HCT116 (cell line): ENCODE measurements around the gene FOXP1. TPM values are rescaled to one million over a fixed set of nuclear protein-coding genes. Genes with fewer than 3 reads are reported as not detected.

ENCODE experiments used
- ATAC-seq: fragments of 200-7000 bp; cut with Tn5 transposase; 2 replicates; pipeline ENCODE4 v1.9.1; 2020; ENCODE audit warnings: mild to moderate bottlenecking, moderate library complexity
- BruUV-seq: library from RNA; stranded (reverse); fragments of 400-500 nt; replicated peaks from 2 replicates; lab custom pipeline; 2021; lab: Mats Ljungman, UMichigan
- CTCF ChIA-PET: fragments of 300-600 bp; sonication (Branson Sonifier 250); formaldehyde crosslinking; loops from one replicate; lab custom pipeline; 2021; ENCODE audit warnings: antibody characterized with exemption; lab: Charles Lee
- POLR2A ChIA-PET: fragments of 300-600, 350-600 bp; sonication (Branson Sonifier 250); formaldehyde crosslinking; loops from one replicate; lab custom pipeline; 2021; ENCODE audit warnings: antibody characterized with exemption; lab: Charles Lee
- RAD21 ChIA-PET, 2 experiments: fragments of 300-600 bp; sonication (Branson Sonifier 250); formaldehyde crosslinking; loops; one replicate each; lab custom pipeline; 2023; ENCODE audit warnings: low total read pairs in 2 of 2; ENCODE audit not compliant: uncharacterized antibody in 2 of 2, unreplicated experiment in 2 of 2, low non-redundant PET in 1 of 2; lab: Charles Lee
- DNase-seq: peaks from one replicate; pipeline ENCODE4 v3.0.0-alpha.2; 2010; ENCODE audit warnings: low read depth, low spot score
- H2AFZ ChIP-seq: fragments of 200-600 bp; shearing (Covaris generic), sonication (generic); 2 replicates; pipeline ENCODE4 v1.6.1; 2017; ENCODE audit warnings: low read depth, mixed run types, mixed read lengths, antibody characterized with exemption, low read length; ENCODE audit not compliant: poor library complexity, severe bottlenecking
- H3K27ac ChIP-seq: 2 replicates; pipeline ENCODE4 v1.5.1; 2012; ENCODE audit warnings: low read depth, low read length
- H3K27me3 ChIP-seq: fragments of 200-600 bp; sonication (generic); 2 replicates; pipeline ENCODE4 v1.6.1; 2016; ENCODE audit warnings: mixed run types, low read length, mixed read lengths; ENCODE audit not compliant: insufficient read depth
- H3K36me3 ChIP-seq, 2 experiments: fragments of 200-500 bp in 1 of 2; fragments of 200-600 bp in 1 of 2; sonication (Bioruptor generic) in 1 of 2; sonication (generic) in 1 of 2; 2 replicates each; pipeline versions ENCODE4 v1.5.1 to v1.6.1; 2014 to 2016; ENCODE audit warnings: low read length in 2 of 2, inconsistent platforms in 1 of 2, mixed read lengths in 1 of 2, mixed run types in 1 of 2; ENCODE audit not compliant: insufficient read depth in 2 of 2, control insufficient read depth in 1 of 2
- H3K4me1 ChIP-seq, 2 experiments: fragments of 200-600 bp in 1 of 2; sonication (generic) in 1 of 2; 2 replicates each; pipeline versions ENCODE4 v1.5.1 to v1.6.1; 2012 to 2017; ENCODE audit warnings: low read length in 2 of 2, inconsistent platforms in 1 of 2, mild to moderate bottlenecking in 1 of 2, mixed read lengths in 1 of 2, mixed run types in 1 of 2, moderate library complexity in 1 of 2; ENCODE audit not compliant: insufficient read depth in 2 of 2, control insufficient read depth in 1 of 2
- H3K4me2 ChIP-seq: fragments of 200-600 bp; sonication (generic); 2 replicates; pipeline ENCODE4 v1.6.1; 2017; ENCODE audit warnings: mixed run types, low read length, mixed read lengths
- H3K4me3 ChIP-seq, 2 experiments: fragments of 200-600 bp in 1 of 2; sonication (generic) in 1 of 2; replicated peaks in 1 of 2; 2 replicates each; pipeline ENCODE4 v1.5.1; 2011 to 2016; ENCODE audit warnings: low read length in 2 of 2, control low read depth in 1 of 2, low read depth in 1 of 2, mild to moderate bottlenecking in 1 of 2, mixed read lengths in 1 of 2, mixed run types in 1 of 2
- H3K79me2 ChIP-seq: fragments of 200-600 bp; sonication (generic); 2 replicates; pipeline ENCODE4 v1.6.1; 2017; ENCODE audit warnings: mild to moderate bottlenecking, mixed run types, low read length, moderate library complexity, mixed read lengths; ENCODE audit not compliant: insufficient read depth
- H3K9ac ChIP-seq: fragments of 200-600 bp; sonication (generic); 2 replicates; pipeline ENCODE4 v1.6.1; 2016; ENCODE audit warnings: low read length, mixed read lengths
- H3K9me2 ChIP-seq: fragments of 200-600 bp; sonication (generic), shearing (Covaris generic); 2 replicates; pipeline ENCODE4 v1.6.1; 2017; ENCODE audit warnings: mixed run types, mild to moderate bottlenecking, moderate library complexity; ENCODE audit not compliant: insufficient read depth
- H3K9me3 ChIP-seq, 2 experiments: fragments of 200-500 bp in 1 of 2; fragments of 200-600 bp in 1 of 2; sonication (Bioruptor generic) in 1 of 2; sonication (generic) in 1 of 2; 2 replicates each; pipeline ENCODE4 v1.6.1; 2014 to 2017; ENCODE audit warnings: low read length in 2 of 2, mixed read lengths in 2 of 2, inconsistent platforms in 1 of 2, low read depth in 1 of 2, mild to moderate bottlenecking in 1 of 2, mixed run types in 1 of 2, moderate library complexity in 1 of 2; ENCODE audit not compliant: control insufficient read depth in 1 of 2, insufficient read depth in 1 of 2
- H4K20me1 ChIP-seq: fragments of 200-600 bp; sonication (generic), shearing (Covaris generic); 2 replicates; pipeline ENCODE4 v1.6.1; 2017; ENCODE audit warnings: mixed run types, mild to moderate bottlenecking, moderate library complexity; ENCODE audit not compliant: insufficient read depth
- CBX3 ChIP-seq: IDR thresholded peaks from 2 replicates; pipeline ENCODE4 v1.6.1; 2012; ENCODE audit warnings: low read depth
- CTCF ChIP-seq, 3 experiments: fragments of 200-600 bp in 1 of 3; sonication (generic) in 1 of 3; IDR thresholded peaks in 2 of 3; conservative IDR thresholded peaks in 1 of 3; 2 replicates each; pipeline ENCODE4 v1.5.1; 2012 to 2017; ENCODE audit warnings: low read depth in 2 of 3, low read length in 2 of 3, antibody characterized with exemption in 1 of 3, borderline replicate concordance in 1 of 3, control low read depth in 1 of 3, mild to moderate bottlenecking in 1 of 3, mixed read lengths in 1 of 3, mixed run types in 1 of 3, moderate library complexity in 1 of 3; ENCODE audit not compliant: insufficient read depth in 1 of 3
- ELF1 ChIP-seq: IDR thresholded peaks from 2 replicates; pipeline ENCODE4 v1.6.1; 2012; ENCODE audit warnings: low read depth, borderline replicate concordance
- EZH2phosphoT487 ChIP-seq: fragments of 200-600 bp; IDR thresholded peaks from 2 replicates; pipeline ENCODE4 v1.6.1; 2018; ENCODE audit warnings: antibody characterized with exemption, borderline replicate concordance
- FOSL1 ChIP-seq: IDR thresholded peaks from 2 replicates; pipeline ENCODE4 v1.6.1; 2012; ENCODE audit warnings: low read depth
- JUND ChIP-seq: IDR thresholded peaks from 2 replicates; pipeline ENCODE4 v1.6.1; 2012
- MAX ChIP-seq: IDR thresholded peaks from 2 replicates; pipeline ENCODE4 v1.6.1; 2012
- POLR2A ChIP-seq: IDR thresholded peaks from 2 replicates; pipeline ENCODE4 v1.7.0; 2011; ENCODE audit warnings: borderline replicate concordance; ENCODE audit not compliant: insufficient read depth, insufficient read length; ENCODE audit errors: extremely low read depth
- POLR2AphosphoS5 ChIP-seq: IDR thresholded peaks from 2 replicates; pipeline ENCODE4 v1.6.1; 2011; ENCODE audit warnings: mild to moderate bottlenecking, low read depth, low read length, moderate library complexity
- RAD21 ChIP-seq: IDR thresholded peaks from 2 replicates; pipeline ENCODE4 v1.6.1; 2012; ENCODE audit warnings: low read depth, mild to moderate bottlenecking
- SIN3A ChIP-seq: IDR thresholded peaks from 2 replicates; pipeline ENCODE4 v1.6.1; 2012; ENCODE audit warnings: low read depth
- SP1 ChIP-seq: IDR thresholded peaks from 2 replicates; pipeline ENCODE4 v1.6.1; 2012; ENCODE audit warnings: low read depth
- SRF ChIP-seq: IDR thresholded peaks from 2 replicates; pipeline ENCODE4 v1.6.1; 2012; ENCODE audit warnings: low read depth
- TCF7L2 ChIP-seq: IDR thresholded peaks from 2 replicates; pipeline ENCODE4 v1.7.0; 2011; ENCODE audit warnings: borderline replicate concordance, inconsistent platforms; ENCODE audit not compliant: insufficient read depth, insufficient read length; ENCODE audit errors: extremely low read depth
- YY1 ChIP-seq: IDR thresholded peaks from 2 replicates; pipeline ENCODE4 v1.6.1; 2011; ENCODE audit warnings: low read length, low read depth, moderate library complexity, mild to moderate bottlenecking; ENCODE audit not compliant: insufficient replicate concordance; ENCODE audit errors: extremely low read depth
- ZBTB33 ChIP-seq: IDR thresholded peaks from 2 replicates; pipeline ENCODE4 v1.6.1; 2011; ENCODE audit warnings: mild to moderate bottlenecking, low read length, moderate library complexity; ENCODE audit not compliant: insufficient replicate concordance; ENCODE audit errors: extremely low read depth
- ZFX ChIP-seq: fragments of 450-650 bp; IDR thresholded peaks from 2 replicates; pipeline ENCODE4 v1.6.1; 2017
- ZNF274 ChIP-seq: fragments of 200-500 bp; sonication (Bioruptor generic); IDR thresholded peaks from 2 replicates; pipeline ENCODE4 v1.6.1; 2014; ENCODE audit warnings: mild to moderate bottlenecking, low read depth, low read length, inconsistent platforms
- intact Hi-C: fragments of 100-400 bp; cut with micrococcal nuclease; formaldehyde crosslinking; loops from 2 replicates; pipeline ENCODE4 v1.10.0; 2022
- total RNA-seq: library from RNA; stranded (reverse); gene quantifications from one replicate; pipeline ENCODE4 v1.2.1, GENCODE V29; 2021; ENCODE audit not compliant: unreplicated experiment

FOXP1 gene
- total RNA-seq, 1 experiment from 2014 or later: 11.4 TPM

- H3K9me2 ChIP-seq: no peaks in the 10 kb centered on the region
- peaks cover 0 to 16% of the 10 kb centered on the region in 2 experiments; a peak in 2 of 4 replicates for H3K4me1 ChIP-seq
- no peaks in the 10 kb centered on the region for H3K79me2 ChIP-seq
- intact Hi-C loops: no loop called here
- POLR2A ChIA-PET: no interaction called here
- no peak overlapping the region for H3K27ac ChIP-seq
- H4K20me1 ChIP-seq: no peaks in the 10 kb centered on the region
- no peak overlapping the region for H3K4me3 ChIP-seq
- CTCF ChIA-PET: no interaction called here
- no peak for DNase-seq
- H3K36me3 ChIP-seq: no peaks in the 10 kb centered on the region
- no peak overlapping the region for H2AFZ ChIP-seq
- TF ChIP-seq SIN3A: no peak
- ATAC-seq: no peak
- no peaks in the 10 kb centered on the region for H3K27me3 ChIP-seq
- H3K4me2 ChIP-seq: no peak overlapping the region
- H3K9ac ChIP-seq: no peak overlapping the region
- no TSS peak for BruUV-seq
- H3K9me3 ChIP-seq: no peaks in the 10 kb centered on the region
- RAD21 ChIA-PET: no interaction called here
Measured at GRCh38 chr3:71465371-71466036, 118.0 kb downstream of the FOXP1 start.

- H3K4me1 ChIP-seq: peaks cover 0 to 16% of the 10 kb centered on the region in 2 experiments; a peak in 2 of 4 replicates
- H3K4me3 ChIP-seq: no peak overlapping the region
- H3K4me2 ChIP-seq: no peak overlapping the region
- ATAC-seq (no peak), DNase-seq (no peak)
- intact Hi-C loops: no loop called here
- no peaks in the 10 kb centered on the region for H3K9me3 ChIP-seq
- H3K27me3 ChIP-seq: no peaks in the 10 kb centered on the region
- no peaks in the 10 kb centered on the region for H3K36me3 ChIP-seq
- no peak overlapping the region for H3K9ac ChIP-seq
- no TSS peak for BruUV-seq
- RAD21 ChIA-PET: no interaction called here
- H2AFZ ChIP-seq: no peak overlapping the region
- no peaks in the 10 kb centered on the region for H3K9me2 ChIP-seq
- POLR2A ChIA-PET: no interaction called here
- CTCF ChIA-PET: no interaction called here
- H3K79me2 ChIP-seq: no peaks in the 10 kb centered on the region
- H3K27ac ChIP-seq: no peak overlapping the region
- no peaks in the 10 kb centered on the region for H4K20me1 ChIP-seq
- TF ChIP-seq POLR2AphosphoS5 (no peak), CTCF (IDR thresholded peaks at IDR 0.05 in 2 of 3, conservative IDR thresholded peaks at IDR 0.05 in 1 of 3; ENCODE audit: borderline replicate concordance in 1 of 3, insufficient read depth in 1 of 3, low read depth in 2 of 3, low read length in 2 of 3) (no peak), SRF (no peak), MAX (no peak), ZNF274 (no peak), EZH2phosphoT487 (no peak), TCF7L2 (no peak), POLR2A (no peak), FOSL1 (no peak), SP1 (no peak), RAD21 (no peak), YY1 (no peak), JUND (no peak), ELF1 (no peak), ZBTB33 (no peak), CBX3 (no peak), ZFX (no peak)
Measured at GRCh38 chr3:71464613-71465012, 118.9 kb downstream of the FOXP1 start.
